ENCODE measurements around the gene KCNMA1. TPM values are rescaled to one million over a fixed set of nuclear protein-coding genes. Genes with fewer than 3 reads are reported as not detected.

Gene KCNMA1
- total and polyA plus RNA-seq, 10 of the 15 experiments (the other 5 are each of a cell fraction or from before 2014, with no cell fraction given), result 8.5 to 77.0 (median 21.3) TPM

DNA sequence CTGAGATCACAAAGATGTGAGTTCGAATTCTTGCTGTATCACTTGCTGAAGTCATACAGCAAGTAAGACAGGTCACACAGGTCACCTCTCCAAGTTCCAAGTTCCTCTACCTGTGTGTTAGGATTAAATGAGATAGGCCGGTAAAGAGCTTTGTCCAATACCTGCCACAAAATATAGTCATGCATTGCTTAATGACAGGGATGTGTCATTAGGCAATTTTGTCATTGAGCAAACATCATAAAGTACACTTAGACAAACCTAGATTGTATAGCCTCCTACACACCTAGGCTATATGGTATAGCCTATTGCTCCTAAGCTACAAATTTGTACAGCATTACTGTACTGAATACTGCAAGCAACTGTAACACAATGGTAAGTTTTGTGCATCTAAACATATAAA lies 469.4 kb downstream of the KCNMA1 start:
- no peak overlapping the region for H3K9ac ChIP-seq (ENCODE audit: control insufficient read depth, insufficient read depth, low read length)
- H2AFZ ChIP-seq (ENCODE audit: control insufficient read depth, low read depth, low read length), result no peak overlapping the region
- H3K4me1 ChIP-seq (ENCODE audit: control insufficient read depth, insufficient read depth, low read length), result no peaks in the 10 kb centered on the region
- SMC1A ChIA-PET (ENCODE audit: uncharacterized antibody, unreplicated experiment), result interaction anchor here (0.8 to 10.3 kb wide), 11 partner anchors 9 to 549 kb away, joined by 3 to 113 read pairs (median 5); no protein-coding TSS in a partner anchor
- DNase-seq (ENCODE audit: low read depth, low spot score) (no peak), FAIRE-seq (no peak), ATAC-seq (no peak)
- no peaks in the 10 kb centered on the region for H3K27me3 ChIP-seq (replicated peaks in 1 of 2; ENCODE audit: control insufficient read depth in 2 of 2, insufficient read depth in 2 of 2, low read length in 1 of 2)
- WGBS (ENCODE audit: insufficient coverage, insufficient replicate concordance, low lambda C conversion rate, missing lambda C conversion rate), result 50% methylated on average over 2 of the region's 2 CpGs
- H4K20me1 ChIP-seq (ENCODE audit: control insufficient read depth, insufficient read depth), result no peaks in the 10 kb centered on the region
- H3K4me3 ChIP-seq, result no peak overlapping the region
- H3K4me2 ChIP-seq (ENCODE audit: control insufficient read depth, insufficient read depth), result no peak overlapping the region
- RAD21 ChIA-PET (ENCODE audit: unreplicated experiment), result interaction anchor here (1.1 to 3.3 kb wide), 7 partner anchors 74 to 546 kb away, joined by 3 to 24 read pairs (median 7); no protein-coding TSS in a partner anchor
- POLR2A ChIA-PET, result no interaction called here
- TF ChIP-seq, protein P1, sequence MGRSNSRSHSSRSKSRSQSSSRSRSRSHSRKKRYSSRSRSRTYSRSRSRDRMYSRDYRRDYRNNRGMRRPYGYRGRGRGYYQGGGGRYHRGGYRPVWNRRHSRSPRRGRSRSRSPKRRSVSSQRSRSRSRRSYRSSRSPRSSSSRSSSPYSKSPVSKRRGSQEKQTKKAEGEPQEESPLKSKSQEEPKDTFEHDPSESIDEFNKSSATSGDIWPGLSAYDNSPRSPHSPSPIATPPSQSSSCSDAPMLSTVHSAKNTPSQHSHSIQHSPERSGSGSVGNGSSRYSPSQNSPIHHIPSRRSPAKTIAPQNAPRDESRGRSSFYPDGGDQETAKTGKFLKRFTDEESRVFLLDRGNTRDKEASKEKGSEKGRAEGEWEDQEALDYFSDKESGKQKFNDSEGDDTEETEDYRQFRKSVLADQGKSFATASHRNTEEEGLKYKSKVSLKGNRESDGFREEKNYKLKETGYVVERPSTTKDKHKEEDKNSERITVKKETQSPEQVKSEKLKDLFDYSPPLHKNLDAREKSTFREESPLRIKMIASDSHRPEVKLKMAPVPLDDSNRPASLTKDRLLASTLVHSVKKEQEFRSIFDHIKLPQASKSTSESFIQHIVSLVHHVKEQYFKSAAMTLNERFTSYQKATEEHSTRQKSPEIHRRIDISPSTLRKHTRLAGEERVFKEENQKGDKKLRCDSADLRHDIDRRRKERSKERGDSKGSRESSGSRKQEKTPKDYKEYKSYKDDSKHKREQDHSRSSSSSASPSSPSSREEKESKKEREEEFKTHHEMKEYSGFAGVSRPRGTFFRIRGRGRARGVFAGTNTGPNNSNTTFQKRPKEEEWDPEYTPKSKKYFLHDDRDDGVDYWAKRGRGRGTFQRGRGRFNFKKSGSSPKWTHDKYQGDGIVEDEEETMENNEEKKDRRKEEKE (IDR thresholded peaks at IDR 0.05), result no peak
- TF ChIP-seq RBBP5 (conservative IDR thresholded peaks at IDR 0.05) (no peak), ZNF274 (IDR thresholded peaks at IDR 0.05; ENCODE audit: insufficient read depth, insufficient read length) (no peak), TBL1XR1 (IDR thresholded peaks at IDR 0.05; ENCODE audit: low read depth, low read length) (no peak), CHD2 (IDR thresholded peaks at IDR 0.05; ENCODE audit: borderline replicate concordance, low read depth, low read length) (no peak), NFXL1 (IDR thresholded peaks at IDR 0.05; ENCODE audit: borderline replicate concordance) (no peak), NBN (IDR thresholded peaks at IDR 0.05) (no peak), SP1 (IDR thresholded peaks at IDR 0.05; ENCODE audit: low read depth, low read length) (no peak), MTA3 (IDR thresholded peaks at IDR 0.05; ENCODE audit: borderline replicate concordance, low read length) (no peak), CBFB (IDR thresholded peaks at IDR 0.05; ENCODE audit: low read depth) (no peak), HCFC1 (IDR thresholded peaks at IDR 0.05; ENCODE audit: low read length) (no peak), FOXK2 (IDR thresholded peaks at IDR 0.05) (no peak)
- BruUV-seq (replicated peaks), result no TSS peak
- no peaks in the 10 kb centered on the region for H3K36me3 ChIP-seq (ENCODE audit: control insufficient read depth in 2 of 2, insufficient read depth in 2 of 2, low read length in 1 of 2)
- in situ Hi-C loops (cut with MboI) (loop anchor here (5.0 kb wide), 2 partner anchors 474 to 549 kb away; no protein-coding TSS in a partner anchor), intact Hi-C loops (cut with micrococcal nuclease; ENCODE audit: unreplicated experiment) (loop anchor here (5.0 kb wide), 1 partner anchor 669 kb away; no protein-coding TSS in a partner anchor)
- no peaks in the 10 kb centered on the region for H3K79me2 ChIP-seq (ENCODE audit: control insufficient read depth, insufficient read depth, low read length)
- no peak overlapping the region for H3K27ac ChIP-seq (ENCODE audit: control insufficient read depth, insufficient read depth)
- H3K9me3 ChIP-seq (replicated peaks; ENCODE audit: control insufficient read depth, insufficient read depth, low read length), result no peaks in the 10 kb centered on the region
- CTCF ChIA-PET, result interaction anchor here (0.7 to 23.3 kb wide), 27 partner anchors 9 to 670 kb away, joined by 3 to 532 read pairs (median 3); partner anchors contain the start of gene KCNMA1
